ENCODE results near the gene CKLF. TPM values are rescaled to one million over a fixed set of nuclear protein-coding genes. Genes with fewer than 3 reads are reported as not detected.
A peak's percentile ranks its signal among the peaks of the same experiment; 100 is the strongest.
"Not testable (repeated sequence)": the region's sequence is repeated elsewhere in the genome, so short reads cannot be mapped to it uniquely, and the experiment has no call there.

CKLF gene
- total RNA-seq, 4 donors from 2014 or later: 13.1 to 31.5 (median 17.9) TPM

- TF ChIP-seq EP300 (IDR thresholded peaks at IDR 0.05) (no peak), CTCF (IDR thresholded peaks at IDR 0.05) (no peak), POLR2AphosphoS5 (IDR thresholded peaks at IDR 0.05) (no peak), POLR2A (IDR thresholded peaks at IDR 0.05) (no peak)
- H3K27ac ChIP-seq: peak overlapping the region in 3 of 4 donors; percentile 65 to 73 (median 68)
- peak; percentile 29 for ATAC-seq
- H3K36me3 ChIP-seq: peaks cover 0 to 69% of the 10 kb centered on the region in 2 donors
- H3K4me1 ChIP-seq: peaks cover 4 to 62% (median 36%) of the 10 kb centered on the region in 3 donors
- H3K27me3 ChIP-seq: no peaks in the 10 kb centered on the region
- 50 to 71% methylated on average over 2 to 3 of the region's 12 CpGs for WGBS, 2 donors (ENCODE audit: low coverage in 1 of 2)
- no peak overlapping the region for H3K4me3 ChIP-seq
- H3K9me3 ChIP-seq: no peaks in the 10 kb centered on the region
Observed at GRCh38 chr16:66510711-66511601, 41.4 kb upstream of the CKLF start.

DNA sequence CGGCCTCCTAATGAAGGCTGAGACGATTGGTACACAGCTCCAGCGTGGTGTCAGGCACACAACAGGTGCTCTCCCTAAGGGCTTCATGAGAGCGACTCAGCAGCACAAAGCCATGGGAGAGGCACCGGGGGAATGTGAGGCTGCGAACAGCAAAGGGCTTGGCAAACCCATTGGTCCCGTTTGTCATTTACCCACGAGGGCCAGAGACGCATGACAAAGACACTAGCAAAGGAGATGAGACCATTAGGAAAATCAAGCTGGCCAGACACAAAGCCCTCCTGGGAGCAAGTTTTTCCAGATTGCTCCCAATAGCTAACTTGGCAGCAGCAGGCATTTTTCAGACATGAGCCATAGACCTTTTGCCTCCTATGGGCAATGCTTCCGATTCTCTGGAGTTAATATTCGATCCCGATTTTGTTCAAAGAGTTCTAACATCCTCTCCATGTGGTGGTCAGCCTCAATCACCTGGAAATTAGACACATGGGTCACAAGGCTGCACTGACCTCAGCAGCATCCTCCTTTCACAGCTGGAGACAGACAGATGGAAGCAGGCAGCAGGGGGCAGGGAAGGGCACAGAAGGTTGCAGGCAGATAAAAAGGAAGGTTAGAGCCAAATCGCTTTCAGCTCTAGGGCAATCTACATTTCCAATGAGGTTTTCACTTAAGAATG lies 40.6 kb upstream of the CKLF start:
- Histone ChIP-seq H3K36me3 (peaks cover 0 to 67% of the 10 kb centered on the region in 2 donors), H3K27ac (peak overlapping the region in 3 of 4 donors; percentile 65 to 73 (median 68)), H3K4me3 (no peak overlapping the region), H3K9me3 (no peaks in the 10 kb centered on the region), H3K4me1 (peaks cover 11 to 70% (median 44%) of the 10 kb centered on the region in 3 donors), H3K27me3 (no peaks in the 10 kb centered on the region)
- TF ChIP-seq POLR2A (IDR thresholded peaks at IDR 0.05): no peak
- peak; percentile 66 for TF ChIP-seq POLR2AphosphoS5 (IDR thresholded peaks at IDR 0.05)
- 22 to 23% methylated on average over 6 to 7 of the region's 13 CpGs for WGBS, 2 donors (ENCODE audit: low coverage in 1 of 2)
- ATAC-seq: peak; percentile 27

DNA sequence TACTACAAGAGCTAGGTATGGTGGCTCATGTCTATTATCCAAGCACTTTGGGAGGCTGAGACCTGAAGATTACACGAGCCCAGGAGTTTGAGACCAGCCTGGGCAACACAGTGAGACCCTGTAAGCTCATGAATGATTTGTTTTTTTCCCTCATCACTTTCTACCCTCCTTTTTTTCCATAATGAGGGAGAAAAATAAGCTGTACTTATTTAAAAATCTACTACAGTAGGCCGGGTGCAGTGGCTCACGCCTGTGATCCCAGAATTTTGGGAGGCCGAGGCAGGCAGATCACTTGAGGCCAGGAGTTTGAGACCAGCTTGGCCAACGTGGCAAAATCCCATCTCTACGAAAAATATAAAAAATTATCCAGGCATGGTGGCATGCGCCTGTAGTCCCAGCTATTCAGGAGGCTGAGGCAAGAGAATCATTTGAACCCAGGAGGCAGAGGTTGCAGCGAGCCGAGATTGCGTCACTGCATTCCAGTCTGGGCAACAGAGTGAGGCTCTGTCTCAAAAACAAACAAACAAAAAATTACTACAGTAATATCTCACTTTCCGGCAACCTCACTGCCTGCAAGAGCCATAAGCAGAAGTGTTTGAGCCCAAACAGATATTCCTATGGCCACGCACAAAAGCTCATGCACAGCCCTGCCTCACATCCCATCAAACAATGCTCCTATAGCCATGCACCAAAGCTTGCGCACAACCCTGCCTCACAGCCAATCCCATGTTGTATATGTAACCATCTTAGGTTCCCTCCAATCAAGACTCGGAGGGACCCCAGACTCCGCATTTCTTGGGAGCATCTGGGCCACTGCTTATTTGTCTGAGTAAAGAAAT lies 39.9 kb upstream of the CKLF start:
- Histone ChIP-seq H3K27ac (peak overlapping the region in 3 of 4 donors; percentile 65 to 73 (median 68)), H3K4me3 (no peak overlapping the region)

GRCh38 chr16:66513111-66513723 lies 39.2 kb upstream of the CKLF start:
- Histone ChIP-seq H3K27me3 (no peaks in the 10 kb centered on the region), H3K36me3 (peaks cover 0 to 57% of the 10 kb centered on the region in 2 donors), H3K4me1 (peaks cover 11 to 77% (median 56%) of the 10 kb centered on the region in 3 donors), H3K9me3 (no peaks in the 10 kb centered on the region), H3K4me3 (no peak overlapping the region), H3K27ac (peak overlapping the region in 3 of 4 donors; percentile 16 to 68 (median 18))
- TF ChIP-seq POLR2AphosphoS5 (IDR thresholded peaks at IDR 0.05): no peak
- no peak for TF ChIP-seq POLR2A (IDR thresholded peaks at IDR 0.05)
- TF ChIP-seq CTCF (IDR thresholded peaks at IDR 0.05): no peak
- no peak for TF ChIP-seq EP300 (IDR thresholded peaks at IDR 0.05)
- WGBS, 2 donors (ENCODE audit: low coverage in 1 of 2): 70 to 84% methylated on average over 4 to 6 of the region's 8 CpGs
- ATAC-seq: no peak

More for the DNA sequence above, 39.9 kb upstream of the CKLF start:
- Histone ChIP-seq H3K27me3 (no peaks in the 10 kb centered on the region), H3K4me1 (peaks cover 11 to 77% (median 51%) of the 10 kb centered on the region in 3 donors), H3K9me3 (no peaks in the 10 kb centered on the region), H3K36me3 (peaks cover 0 to 59% of the 10 kb centered on the region in 2 donors)
- no peak for ATAC-seq
- WGBS, 2 donors (ENCODE audit: low coverage in 1 of 2): 88 to 100% methylated on average over 3 to 14 of the region's 15 CpGs
- TF ChIP-seq POLR2A (IDR thresholded peaks at IDR 0.05) (no peak), EP300 (IDR thresholded peaks at IDR 0.05) (no peak), CTCF (IDR thresholded peaks at IDR 0.05) (no peak), POLR2AphosphoS5 (IDR thresholded peaks at IDR 0.05) (no peak)

DNA sequence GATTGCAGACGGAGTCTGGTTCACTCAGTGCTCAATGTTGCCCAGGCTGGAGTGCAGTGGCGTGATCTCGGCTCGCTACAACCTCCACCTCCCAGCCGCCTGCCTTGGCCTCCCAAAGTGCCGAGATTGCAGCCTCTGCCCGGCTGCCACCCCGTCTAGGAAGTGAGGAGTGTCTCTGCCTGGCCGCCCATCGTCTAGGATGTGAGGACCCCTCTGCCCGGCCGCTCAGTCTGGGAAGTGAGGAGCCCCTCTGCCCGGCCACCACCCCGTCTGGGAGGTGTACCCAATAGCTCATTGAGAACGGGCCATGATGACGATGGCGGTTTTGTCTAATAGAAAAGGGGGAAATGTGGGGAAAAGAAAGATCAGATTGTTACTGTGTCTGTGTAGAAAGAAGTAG lies 38.0 kb upstream of the CKLF start:
- H3K36me3 ChIP-seq: peaks cover 0 to 47% of the 10 kb centered on the region in 2 donors
- not testable (repeated sequence) for ATAC-seq, H3K27ac ChIP-seq, H3K27me3 ChIP-seq, H3K9me3 ChIP-seq, H3K4me3 ChIP-seq
- peaks cover 11 to 79% (median 56%) of the 10 kb centered on the region in 3 donors for H3K4me1 ChIP-seq
- WGBS, 2 donors (ENCODE audit: low coverage in 1 of 2): 90 to 100% methylated on average over 2 of the region's 17 CpGs

- ATAC-seq, H3K4me3 ChIP-seq, H3K9me3 ChIP-seq, H3K27me3 ChIP-seq: not testable (repeated sequence)
- Histone ChIP-seq H3K36me3 (peaks cover 0 to 48% of the 10 kb centered on the region in 2 donors), H3K27ac (peak overlapping the region in 3 of 4 donors; percentile 83 to 95 (median 92)), H3K4me1 (peaks cover 11 to 80% (median 56%) of the 10 kb centered on the region in 3 donors)
- 88 to 94% methylated on average over 3 to 4 of the region's 10 CpGs for WGBS, 2 donors (ENCODE audit: low coverage in 1 of 2)
Observed at GRCh38 chr16:66514980-66515595, 37.3 kb upstream of the CKLF start.
